ENCODE data around the gene RP9.

DNA sequence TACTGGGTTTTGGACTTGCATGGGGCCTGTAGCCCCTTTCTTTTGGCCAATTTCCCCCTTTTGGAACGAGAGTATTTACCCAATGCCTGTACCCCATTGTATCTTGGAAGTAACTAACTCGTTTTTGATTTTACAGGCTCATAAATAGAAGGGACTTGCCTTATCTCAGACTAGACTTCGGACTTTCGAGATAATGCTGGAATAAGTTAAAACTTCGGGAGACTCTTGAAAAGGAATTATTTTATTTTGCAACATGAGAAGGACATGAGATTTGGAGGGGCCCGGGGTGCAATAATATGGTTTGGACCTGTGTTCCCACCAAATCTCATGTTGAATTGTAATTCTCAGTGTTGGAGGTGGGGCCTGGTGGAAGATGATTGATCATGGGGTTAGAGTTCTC lies 38.4 kb downstream of the RP9 start:
- TF ChIP-seq POLR2A (IDR thresholded peaks at IDR 0.05) = no peak
- TF ChIP-seq, protein P1, sequence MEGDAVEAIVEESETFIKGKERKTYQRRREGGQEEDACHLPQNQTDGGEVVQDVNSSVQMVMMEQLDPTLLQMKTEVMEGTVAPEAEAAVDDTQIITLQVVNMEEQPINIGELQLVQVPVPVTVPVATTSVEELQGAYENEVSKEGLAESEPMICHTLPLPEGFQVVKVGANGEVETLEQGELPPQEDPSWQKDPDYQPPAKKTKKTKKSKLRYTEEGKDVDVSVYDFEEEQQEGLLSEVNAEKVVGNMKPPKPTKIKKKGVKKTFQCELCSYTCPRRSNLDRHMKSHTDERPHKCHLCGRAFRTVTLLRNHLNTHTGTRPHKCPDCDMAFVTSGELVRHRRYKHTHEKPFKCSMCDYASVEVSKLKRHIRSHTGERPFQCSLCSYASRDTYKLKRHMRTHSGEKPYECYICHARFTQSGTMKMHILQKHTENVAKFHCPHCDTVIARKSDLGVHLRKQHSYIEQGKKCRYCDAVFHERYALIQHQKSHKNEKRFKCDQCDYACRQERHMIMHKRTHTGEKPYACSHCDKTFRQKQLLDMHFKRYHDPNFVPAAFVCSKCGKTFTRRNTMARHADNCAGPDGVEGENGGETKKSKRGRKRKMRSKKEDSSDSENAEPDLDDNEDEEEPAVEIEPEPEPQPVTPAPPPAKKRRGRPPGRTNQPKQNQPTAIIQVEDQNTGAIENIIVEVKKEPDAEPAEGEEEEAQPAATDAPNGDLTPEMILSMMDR (IDR thresholded peaks at IDR 0.05) = no peak

Data from Peyer's patch (tissue), 4 donors.